Retinal pigment epithelial cell (primary cell): ENCODE data around the gene ANGPTL2.

Experiments used
- DNase-seq: peaks from one replicate; pipeline ENCODE4 v3.0.0-alpha.2; 2010; ENCODE audit warnings: low read depth
- H3K4me3 ChIP-seq: 2 replicates; pipeline ENCODE4 v1.5.1; 2011; ENCODE audit warnings: mild to moderate bottlenecking, low read length, control low read depth, moderate library complexity
- TF ChIP-seq, protein P1 (sequence below): conservative IDR thresholded peaks from 2 replicates; pipeline ENCODE4 v1.5.1; 2011; ENCODE audit warnings: low read depth, low read length, control low read depth, inconsistent platforms

Gene ANGPTL2

DNA sequence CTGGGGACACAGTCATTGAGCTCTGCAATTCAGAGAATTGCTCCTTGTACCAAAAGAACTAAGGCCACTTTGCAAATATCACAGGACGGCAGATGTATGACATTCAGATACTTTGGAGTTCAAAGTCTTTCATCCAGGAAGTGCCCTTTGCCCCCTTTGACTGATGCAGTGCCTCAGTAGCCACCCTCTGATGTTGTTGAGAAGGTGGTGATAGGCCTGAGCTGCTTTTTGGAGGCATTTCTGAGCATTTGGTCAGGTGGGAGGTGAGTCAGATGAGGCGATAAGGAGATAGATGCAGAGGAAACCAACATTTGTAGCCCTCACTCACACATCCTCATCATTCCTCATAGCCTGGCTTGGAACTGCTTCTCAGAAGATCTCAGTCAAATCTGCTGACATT lies 63.4 kb downstream of the ANGPTL2 start:
- DNase-seq, result no peak
- H3K4me3 ChIP-seq, result no peak overlapping the region
- TF ChIP-seq, protein P1, sequence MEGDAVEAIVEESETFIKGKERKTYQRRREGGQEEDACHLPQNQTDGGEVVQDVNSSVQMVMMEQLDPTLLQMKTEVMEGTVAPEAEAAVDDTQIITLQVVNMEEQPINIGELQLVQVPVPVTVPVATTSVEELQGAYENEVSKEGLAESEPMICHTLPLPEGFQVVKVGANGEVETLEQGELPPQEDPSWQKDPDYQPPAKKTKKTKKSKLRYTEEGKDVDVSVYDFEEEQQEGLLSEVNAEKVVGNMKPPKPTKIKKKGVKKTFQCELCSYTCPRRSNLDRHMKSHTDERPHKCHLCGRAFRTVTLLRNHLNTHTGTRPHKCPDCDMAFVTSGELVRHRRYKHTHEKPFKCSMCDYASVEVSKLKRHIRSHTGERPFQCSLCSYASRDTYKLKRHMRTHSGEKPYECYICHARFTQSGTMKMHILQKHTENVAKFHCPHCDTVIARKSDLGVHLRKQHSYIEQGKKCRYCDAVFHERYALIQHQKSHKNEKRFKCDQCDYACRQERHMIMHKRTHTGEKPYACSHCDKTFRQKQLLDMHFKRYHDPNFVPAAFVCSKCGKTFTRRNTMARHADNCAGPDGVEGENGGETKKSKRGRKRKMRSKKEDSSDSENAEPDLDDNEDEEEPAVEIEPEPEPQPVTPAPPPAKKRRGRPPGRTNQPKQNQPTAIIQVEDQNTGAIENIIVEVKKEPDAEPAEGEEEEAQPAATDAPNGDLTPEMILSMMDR, result no peak

DNA sequence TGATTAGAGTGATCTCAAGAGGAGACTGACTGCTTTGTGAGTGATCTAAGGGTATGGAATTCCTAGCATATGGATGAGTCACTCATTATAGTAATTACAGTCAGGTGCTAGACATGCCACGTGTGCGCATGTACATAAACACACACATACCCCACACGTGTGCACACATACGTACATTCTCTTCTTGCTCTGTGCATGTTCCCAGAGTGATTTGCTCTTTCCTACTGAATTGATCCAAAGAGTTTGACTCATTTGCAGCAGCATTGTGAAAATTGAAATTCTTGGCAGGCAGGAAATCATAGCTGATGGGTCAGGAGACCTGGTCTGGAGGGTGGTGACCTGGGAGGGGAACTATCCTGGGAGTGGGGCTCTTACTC lies 63.8 kb downstream of the ANGPTL2 start:
- DNase-seq, result peak; percentile 67
- no peak overlapping the region for H3K4me3 ChIP-seq
- TF ChIP-seq, protein P1, result no peak

DNA sequence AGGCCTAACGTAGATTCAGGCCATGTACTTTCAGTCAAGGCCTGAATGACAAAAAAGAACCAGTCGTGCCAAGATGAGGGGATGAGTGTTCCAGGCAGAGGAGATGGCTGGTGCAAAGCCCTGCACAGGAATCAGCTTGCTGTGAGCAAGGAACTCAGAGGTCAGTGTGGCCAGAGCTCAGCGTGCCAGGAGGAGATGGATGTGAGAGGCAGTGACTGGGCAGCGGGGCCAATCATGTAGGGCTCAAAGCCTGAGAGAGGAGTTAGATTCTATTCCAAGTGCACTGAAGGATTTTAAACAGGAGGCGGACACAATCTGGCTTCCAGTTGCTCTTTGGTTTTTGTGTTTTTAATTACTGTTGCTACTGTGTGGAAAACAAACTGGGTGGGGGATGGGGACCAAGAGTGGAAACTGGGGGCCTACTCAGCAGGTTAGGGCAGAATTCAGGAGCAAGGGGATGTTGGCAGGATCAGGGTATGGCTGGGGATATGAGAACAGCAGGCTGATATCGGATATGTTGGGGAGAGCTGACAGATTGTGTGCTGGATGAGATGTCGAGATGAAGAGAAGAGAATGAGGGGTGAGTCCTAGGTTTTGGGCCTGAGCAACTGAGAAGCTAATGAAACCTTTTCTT lies 64.3 kb downstream of the ANGPTL2 start:
- no peak overlapping the region for H3K4me3 ChIP-seq
- peak; percentile 98 for DNase-seq
- TF ChIP-seq, protein P1, result no peak

DNA sequence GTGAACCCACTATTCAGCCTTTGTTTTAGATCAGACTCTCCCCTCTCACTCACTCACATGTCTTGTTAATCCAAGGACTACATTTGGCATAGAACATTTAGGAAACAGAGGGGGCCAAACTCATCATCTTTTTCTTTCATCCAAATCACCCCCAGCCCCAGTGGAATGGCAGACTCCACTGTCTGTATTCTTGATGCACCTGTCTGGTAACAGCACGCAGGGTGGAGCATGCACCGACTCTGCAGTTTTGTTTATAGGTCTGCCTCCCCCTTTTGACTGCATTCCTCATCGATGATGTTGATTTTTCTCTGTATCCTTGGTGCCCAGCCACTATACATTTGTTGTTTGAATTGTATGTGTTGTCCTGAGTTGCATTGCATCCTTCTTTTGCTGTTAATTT lies 66.0 kb downstream of the ANGPTL2 start:
- DNase-seq, result no peak
- no peak overlapping the region for H3K4me3 ChIP-seq
- TF ChIP-seq, protein P1, result no peak

DNA sequence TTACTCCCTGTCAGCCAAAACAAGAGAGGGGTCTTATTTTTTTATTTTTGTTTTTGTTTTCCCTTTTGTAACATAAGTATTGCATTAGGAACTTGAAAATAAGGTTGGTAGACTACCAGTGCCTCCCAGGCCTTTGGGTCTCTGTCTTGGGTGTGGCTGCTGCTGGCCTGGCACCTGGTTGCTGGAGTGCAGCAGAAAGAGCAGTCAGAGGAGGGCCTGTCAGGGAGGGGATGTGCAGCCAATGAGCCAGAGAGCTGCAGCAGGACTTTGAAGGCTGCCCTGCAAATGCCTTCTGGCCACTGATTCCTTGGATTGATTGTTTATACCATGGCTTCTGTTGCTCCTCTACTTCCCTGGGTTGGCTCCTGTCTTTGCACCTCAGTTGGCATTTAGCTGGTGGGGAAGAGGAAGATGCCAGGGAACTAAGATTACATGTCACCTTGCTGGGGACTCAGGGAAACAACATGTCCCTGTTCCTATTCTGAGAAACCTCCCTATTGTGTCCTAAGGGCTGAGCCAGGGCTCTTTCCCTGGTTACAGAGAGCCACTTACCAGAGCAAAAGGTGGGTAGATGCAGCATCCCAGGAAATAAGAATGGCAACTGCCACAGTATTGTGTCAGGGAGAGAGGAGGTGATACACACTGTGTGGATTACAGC lies 66.6 kb downstream of the ANGPTL2 start:
- DNase-seq, result no peak
- no peak overlapping the region for H3K4me3 ChIP-seq
- TF ChIP-seq, protein P1, result no peak

GRCh38 chr9:127053960-127054359 lies 68.5 kb downstream of the ANGPTL2 start:
- H3K4me3 ChIP-seq, result no peak overlapping the region
- TF ChIP-seq, protein P1, result no peak
- no peak for DNase-seq
